Peyer's patch (tissue), 4 donors: Measurements from ENCODE around the gene SLC35A4.

Experiments used
- CTCF ChIP-seq, 6 experiments: fragments of 450-650 bp in 4 of 6; fragments of 200-600 bp in 2 of 6; sonication (generic) in 1 of 6; IDR thresholded peaks; one replicate each; pipeline ENCODE4 v1.5.1; 2017 to 2019; ENCODE audit warnings: antibody characterized with exemption in 6 of 6, mild to moderate bottlenecking in 3 of 6, moderate library complexity in 1 of 6
- POLR2A ChIP-seq, 2 donors: fragments of 450-650 bp; IDR thresholded peaks; one replicate each; pipeline ENCODE4 v1.5.1; 2017; ENCODE audit warnings: antibody characterized with exemption in 2 of 2, mild to moderate bottlenecking in 2 of 2, moderate library complexity in 2 of 2

GRCh38 chr5:140598836-140599235 is 34.2 kb downstream of the SLC35A4 start:
- TF ChIP-seq CTCF (IDR thresholded peaks at IDR 0.05), result no peak
- TF ChIP-seq POLR2A (IDR thresholded peaks at IDR 0.05), result no peak
